Measurements from ENCODE around the gene FER. TPM values are rescaled to one million over a fixed set of nuclear protein-coding genes. Genes with fewer than 3 reads are reported as not detected.

The FER gene
- polyA plus RNA-seq, 1 donor (not counting 4 experiments of a cell fraction or from before 2014, with no cell fraction given), result 17.1 TPM

DNA sequence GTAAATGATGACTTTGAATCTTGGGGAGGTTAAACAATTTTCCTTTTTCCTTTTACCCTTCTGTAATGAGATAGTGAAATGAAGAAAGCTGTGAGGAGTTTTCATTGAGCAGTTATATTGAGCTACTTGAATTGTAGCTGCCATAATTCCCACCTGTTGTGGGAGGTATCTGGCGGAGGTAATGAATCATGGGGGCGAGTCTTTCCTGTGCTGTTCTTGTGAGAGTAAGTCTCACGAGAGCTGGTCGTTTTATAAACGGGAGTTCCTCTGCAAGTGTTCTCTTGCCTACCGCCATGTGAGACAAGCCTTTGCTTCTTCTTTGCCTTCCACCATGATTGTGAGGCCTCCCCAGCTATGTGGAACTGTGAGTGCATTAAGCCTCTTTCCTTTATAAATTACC lies 258.4 kb downstream of the FER start:
- Histone ChIP-seq H4K20me1 (ENCODE audit: control insufficient read depth, extremely low read depth, insufficient read depth, low read length) (no peaks in the 10 kb centered on the region), H3K79me2 (ENCODE audit: control insufficient read depth, insufficient read depth, low read length) (no peaks in the 10 kb centered on the region), H3K4me3 (ENCODE audit: control insufficient read depth in 2 of 3, extremely low read depth in 1 of 3, insufficient read depth in 2 of 3, low read depth in 1 of 3, low read length in 3 of 3) (no peak overlapping the region), H3K9me3 (ENCODE audit: control insufficient read depth, low read depth, low read length) (no peaks in the 10 kb centered on the region), H3K4me1 (ENCODE audit: control insufficient read depth, extremely low read depth, insufficient read depth, low read length) (no peaks in the 10 kb centered on the region), H3K27me3 (ENCODE audit: control insufficient read depth, extremely low read depth, insufficient read depth, low read length) (no peaks in the 10 kb centered on the region), H3K36me3 (ENCODE audit: control insufficient read depth in 2 of 2, extremely low read depth in 1 of 2, insufficient read depth in 2 of 2, low read length in 2 of 2) (no peaks in the 10 kb centered on the region), H3K4me2 (ENCODE audit: control insufficient read depth, extremely low read depth, insufficient read depth, low read depth, low read length) (no peak overlapping the region), H2AFZ (ENCODE audit: control insufficient read depth, low read length) (no peak overlapping the region), H3K9me1 (ENCODE audit: control insufficient read depth, extremely low read depth, insufficient read depth, low read length) (peaks cover 3% of the 10 kb centered on the region), H3K27ac (ENCODE audit: control insufficient read depth, insufficient read depth, low read length) (no peak overlapping the region), H3K9ac (ENCODE audit: control insufficient read depth, extremely low read depth, insufficient read depth, low read length) (no peak overlapping the region)
- TF ChIP-seq, protein P1, sequence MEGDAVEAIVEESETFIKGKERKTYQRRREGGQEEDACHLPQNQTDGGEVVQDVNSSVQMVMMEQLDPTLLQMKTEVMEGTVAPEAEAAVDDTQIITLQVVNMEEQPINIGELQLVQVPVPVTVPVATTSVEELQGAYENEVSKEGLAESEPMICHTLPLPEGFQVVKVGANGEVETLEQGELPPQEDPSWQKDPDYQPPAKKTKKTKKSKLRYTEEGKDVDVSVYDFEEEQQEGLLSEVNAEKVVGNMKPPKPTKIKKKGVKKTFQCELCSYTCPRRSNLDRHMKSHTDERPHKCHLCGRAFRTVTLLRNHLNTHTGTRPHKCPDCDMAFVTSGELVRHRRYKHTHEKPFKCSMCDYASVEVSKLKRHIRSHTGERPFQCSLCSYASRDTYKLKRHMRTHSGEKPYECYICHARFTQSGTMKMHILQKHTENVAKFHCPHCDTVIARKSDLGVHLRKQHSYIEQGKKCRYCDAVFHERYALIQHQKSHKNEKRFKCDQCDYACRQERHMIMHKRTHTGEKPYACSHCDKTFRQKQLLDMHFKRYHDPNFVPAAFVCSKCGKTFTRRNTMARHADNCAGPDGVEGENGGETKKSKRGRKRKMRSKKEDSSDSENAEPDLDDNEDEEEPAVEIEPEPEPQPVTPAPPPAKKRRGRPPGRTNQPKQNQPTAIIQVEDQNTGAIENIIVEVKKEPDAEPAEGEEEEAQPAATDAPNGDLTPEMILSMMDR (optimal IDR thresholded peaks at IDR 0.05 in 1 of 3, IDR thresholded peaks at IDR 0.05 in 1 of 3, conservative IDR thresholded peaks at IDR 0.05 in 1 of 3; ENCODE audit: extremely low read depth in 1 of 3, insufficient read depth in 2 of 3, low read length in 3 of 3), result no peak
- TF ChIP-seq EZH2 (IDR thresholded peaks at IDR 0.05; ENCODE audit: low read length), result no peak
- dilution Hi-C loops (cut with MboI; ENCODE audit: extremely low pct_ligation_motif_present, low sequenced_read_pairs), result no loop called here
- DNase-seq (ENCODE audit: low read depth, low spot score), result no peak
- FAIRE-seq, result no peak

- TF ChIP-seq, protein P1 (optimal IDR thresholded peaks at IDR 0.05 in 1 of 3, IDR thresholded peaks at IDR 0.05 in 1 of 3, conservative IDR thresholded peaks at IDR 0.05 in 1 of 3; ENCODE audit: extremely low read depth in 1 of 3, insufficient read depth in 2 of 3, low read length in 3 of 3), result no peak
- TF ChIP-seq EZH2 (IDR thresholded peaks at IDR 0.05; ENCODE audit: low read length), result no peak
- dilution Hi-C loops (cut with MboI; ENCODE audit: extremely low pct_ligation_motif_present, low sequenced_read_pairs), result no loop called here
- H3K4me2 ChIP-seq (ENCODE audit: control insufficient read depth, extremely low read depth, insufficient read depth, low read depth, low read length), result no peak overlapping the region
- no peaks in the 10 kb centered on the region for H3K9me3 ChIP-seq (ENCODE audit: control insufficient read depth, low read depth, low read length)
- no peaks in the 10 kb centered on the region for H4K20me1 ChIP-seq (ENCODE audit: control insufficient read depth, extremely low read depth, insufficient read depth, low read length)
- no peaks in the 10 kb centered on the region for H3K79me2 ChIP-seq (ENCODE audit: control insufficient read depth, insufficient read depth, low read length)
- H3K27ac ChIP-seq (ENCODE audit: control insufficient read depth, insufficient read depth, low read length), result no peak overlapping the region
- H3K27me3 ChIP-seq (ENCODE audit: control insufficient read depth, extremely low read depth, insufficient read depth, low read length), result no peaks in the 10 kb centered on the region
- H3K36me3 ChIP-seq (ENCODE audit: control insufficient read depth in 2 of 2, extremely low read depth in 1 of 2, insufficient read depth in 2 of 2, low read length in 2 of 2), result no peaks in the 10 kb centered on the region
- DNase-seq (ENCODE audit: low read depth, low spot score) (no peak), FAIRE-seq (no peak)
- H2AFZ ChIP-seq (ENCODE audit: control insufficient read depth, low read length), result no peak overlapping the region
- H3K4me1 ChIP-seq (ENCODE audit: control insufficient read depth, extremely low read depth, insufficient read depth, low read length), result no peaks in the 10 kb centered on the region
- no peak overlapping the region for H3K4me3 ChIP-seq (ENCODE audit: control insufficient read depth in 2 of 3, extremely low read depth in 1 of 3, insufficient read depth in 2 of 3, low read depth in 1 of 3, low read length in 3 of 3)
- H3K9me1 ChIP-seq (ENCODE audit: control insufficient read depth, extremely low read depth, insufficient read depth, low read length), result no peaks in the 10 kb centered on the region
- H3K9ac ChIP-seq (ENCODE audit: control insufficient read depth, extremely low read depth, insufficient read depth, low read length), result no peak overlapping the region
Measured at GRCh38 chr5:109016300-109016699, 268.6 kb downstream of the FER start.

Measured in keratinocyte (primary cell).